SH-SY5Y (cell line): ENCODE results near the gene EIF2AK3.

Source experiments
- GATA2 ChIP-seq: IDR thresholded peaks from 2 replicates; pipeline ENCODE4 v1.6.1; 2011; ENCODE audit warnings: mild to moderate bottlenecking, low read depth, low read length
- GATA3 ChIP-seq: IDR thresholded peaks from 2 replicates; pipeline ENCODE4 v1.6.1; 2011; ENCODE audit warnings: low read depth, mild to moderate bottlenecking, low read length, moderate library complexity

- TF ChIP-seq GATA2 (no peak), GATA3 (no peak)
Observed at GRCh38 chr2:88537640-88538039, 89.6 kb downstream of the EIF2AK3 start.
